Bronchial epithelial cell (primary cell): ENCODE results near the gene FASN. TPM values are rescaled to one million over a fixed set of nuclear protein-coding genes. Genes with fewer than 3 reads are reported as not detected.

Experiments used
- DNase-seq: peaks from one replicate; pipeline ENCODE4 v3.0.0-alpha.2; 2010; ENCODE audit warnings: low read depth
- FAIRE-seq: peaks from 2 replicates; lab custom pipeline; 2011; peaks lifted over from hg19 to GRCh38; lab: Jason Lieb, UNC
- H3K27me3 ChIP-seq: 2 replicates; pipeline ENCODE4 v1.5.1; 2011; ENCODE audit warnings: low read length; ENCODE audit not compliant: control insufficient read depth, insufficient read depth
- H3K36me3 ChIP-seq: 2 replicates; pipeline ENCODE4 v1.5.1; 2011; ENCODE audit warnings: low read length; ENCODE audit not compliant: control insufficient read depth, insufficient read depth
- H3K4me3 ChIP-seq: 2 replicates; pipeline ENCODE4 v1.5.1; 2011; ENCODE audit warnings: mild to moderate bottlenecking, low read depth, low read length, control low read depth
- CTCF ChIP-seq: IDR thresholded peaks from 2 replicates; pipeline ENCODE4 v1.5.1; 2011; ENCODE audit warnings: mild to moderate bottlenecking, moderate library complexity, low read length, control low read depth, inconsistent platforms; ENCODE audit not compliant: insufficient read depth, severe bottlenecking
- total RNA-seq: library from RNA; depleted of rRNA; stranded (reverse); fragments of >200 nt; gene quantifications from 2 replicates; pipeline ENCODE4 v1.2.1, GENCODE V29; 2014

Gene FASN
- total RNA-seq, 1 donor from 2014 or later = 37.1 TPM

DNA sequence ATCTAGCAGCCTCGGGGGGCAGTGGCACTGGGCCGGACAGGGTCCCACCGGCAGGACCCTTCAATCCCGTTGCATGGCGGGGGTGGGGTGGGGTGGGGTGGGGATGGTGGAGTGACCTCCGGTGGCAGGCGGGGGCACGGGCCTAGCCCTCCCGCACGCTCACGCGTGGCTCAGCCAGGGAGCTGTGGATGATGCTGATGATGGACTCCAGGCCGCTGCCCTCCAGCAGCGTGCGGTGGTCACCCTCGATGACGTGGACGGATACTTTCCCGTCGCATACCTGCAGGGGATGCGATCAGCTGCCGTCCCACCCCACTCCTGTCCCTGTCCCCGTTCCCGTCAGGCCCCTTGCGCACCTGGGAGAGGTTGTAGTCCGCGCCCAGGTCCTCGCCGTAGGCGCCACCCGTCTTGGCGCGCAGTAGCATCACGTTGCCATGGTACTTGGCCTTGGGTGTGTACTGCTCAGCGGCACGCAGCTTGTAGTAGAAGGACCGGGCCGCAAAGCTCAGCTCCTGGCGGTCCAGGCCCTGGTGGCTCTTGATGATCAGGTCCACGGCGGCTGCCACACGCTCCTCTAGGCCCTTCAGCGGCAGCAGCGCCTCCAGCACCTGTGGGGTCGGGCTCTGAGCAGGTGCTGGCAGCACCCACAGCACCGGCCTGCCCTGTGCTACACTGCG, 18.9 kb downstream of the FASN start:
- no peak for FAIRE-seq
- Histone ChIP-seq H3K27me3 (no peaks in the 10 kb centered on the region), H3K36me3 (peaks cover 48% of the 10 kb centered on the region), H3K4me3 (no peak overlapping the region)
- no peak for TF ChIP-seq CTCF
- DNase-seq = no peak

DNA sequence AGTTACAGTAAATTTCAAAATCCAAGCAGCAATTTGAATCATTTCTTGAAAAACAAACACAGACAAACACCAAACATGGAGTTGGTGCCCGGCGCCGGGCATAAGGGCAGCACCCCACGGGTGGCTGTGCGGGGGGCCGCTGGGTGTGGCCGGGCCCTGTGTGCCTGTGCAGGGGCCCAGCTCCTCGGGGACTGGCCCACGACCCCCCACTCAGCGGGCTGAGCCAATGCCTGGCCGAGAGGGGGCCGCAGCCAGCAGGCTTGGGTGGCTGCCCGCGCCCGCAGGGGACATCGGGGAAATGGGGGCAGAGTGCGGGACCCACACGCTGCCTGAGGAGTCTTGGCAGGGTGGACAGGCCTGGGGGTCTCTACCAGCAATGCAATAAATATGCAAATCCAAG, 19.6 kb downstream of the FASN start:
- no peak for TF ChIP-seq CTCF
- no peak for DNase-seq
- Histone ChIP-seq H3K27me3 (no peaks in the 10 kb centered on the region), H3K36me3 (peaks cover 42% of the 10 kb centered on the region), H3K4me3 (no peak overlapping the region)
- FAIRE-seq = no peak

- Histone ChIP-seq H3K4me3 (no peak overlapping the region), H3K36me3 (peaks cover 36% of the 10 kb centered on the region), H3K27me3 (no peaks in the 10 kb centered on the region)
- no peak for TF ChIP-seq CTCF
- no peak for FAIRE-seq
- no peak for DNase-seq
Observed at GRCh38 chr17:82077617-82078358, 20.2 kb downstream of the FASN start.

DNA sequence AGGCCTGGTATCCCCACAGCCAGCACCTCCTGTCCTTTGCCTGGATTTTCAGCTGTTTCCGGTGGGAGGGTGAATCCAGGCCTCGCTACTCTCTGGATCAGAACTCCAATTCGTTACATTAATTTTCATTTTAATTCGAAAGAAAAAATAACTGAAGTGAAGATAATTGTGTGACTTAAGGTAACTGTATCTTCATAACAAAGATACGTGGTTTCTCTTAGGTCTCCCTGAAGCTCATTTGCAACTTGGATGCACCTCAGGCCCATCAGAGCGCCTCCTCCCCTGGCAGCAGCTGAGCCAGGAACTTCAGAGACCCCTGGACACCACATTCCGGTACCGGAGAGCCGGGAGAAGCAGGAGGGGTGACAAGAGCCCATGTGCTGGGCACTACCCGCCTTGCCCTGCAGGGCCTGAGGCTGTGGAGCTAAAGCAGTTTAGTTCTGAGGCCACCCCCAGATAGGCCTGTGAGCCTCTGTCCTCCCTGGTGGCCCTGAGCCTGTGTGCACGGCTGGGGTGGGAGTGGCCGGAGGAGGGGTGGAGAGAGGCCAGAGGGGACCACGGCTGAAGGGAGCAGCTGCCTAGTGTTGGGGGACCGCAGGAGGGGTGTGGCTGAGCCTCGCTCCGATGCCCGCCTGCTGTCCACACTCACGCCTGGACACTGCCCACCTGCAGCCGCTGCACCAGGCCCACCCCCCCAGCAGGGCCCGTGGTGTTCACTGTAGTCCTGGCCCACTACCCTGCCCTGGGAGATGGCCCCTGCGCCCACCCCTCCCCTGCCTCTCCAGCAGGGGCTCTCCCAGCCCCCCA, 21.0 kb downstream of the FASN start:
- FAIRE-seq (no peak), DNase-seq (no peak)

More for the DNA sequence above, 21.0 kb downstream of the FASN start:
- H3K4me3 ChIP-seq = no peak overlapping the region
- no peak for TF ChIP-seq CTCF
- peaks cover 29% of the 10 kb centered on the region for H3K36me3 ChIP-seq
- H3K27me3 ChIP-seq = no peaks in the 10 kb centered on the region
